ENCODE measurements around the gene ADAT3. TPM values are rescaled to one million over a fixed set of nuclear protein-coding genes. Genes with fewer than 3 reads are reported as not detected.
"Not testable (repeated sequence)": the region's sequence is repeated elsewhere in the genome, so short reads cannot be mapped to it uniquely, and the experiment has no call there.

The ADAT3 gene
- total RNA-seq, 1 donor from 2014 or later, result 5.5 TPM

GRCh38 chr19:1884291-1884718 is 20.9 kb upstream of the ADAT3 start:
- ATAC-seq, result peak; percentile 29

- ATAC-seq, result peak; percentile 5
Measured at GRCh38 chr19:1884719-1885334, 20.4 kb upstream of the ADAT3 start.

GRCh38 chr19:1885398-1886119 is 19.6 kb upstream of the ADAT3 start, which contains the start of gene ABHD17A:
ABHD17A (minus strand) TSS chr19:1885496; CDS start chr19:1881566, 3,930 bp downstream.
- ATAC-seq, result peak; percentile 93

- ATAC-seq, result not testable (repeated sequence)
Measured at GRCh38 chr19:1886360-1886759, 18.8 kb upstream of the ADAT3 start.

GRCh38 chr19:1888385-1888784 is 16.8 kb upstream of the ADAT3 start:
- ATAC-seq, result no peak

- no peak for ATAC-seq
Measured at GRCh38 chr19:1889907-1890306, 15.3 kb upstream of the ADAT3 start.

GRCh38 chr19:1893791-1894190 is 11.4 kb upstream of the ADAT3 start:
- no peak for ATAC-seq

- peak; percentile 16 for ATAC-seq
Measured at GRCh38 chr19:1896508-1896907, 8.7 kb upstream of the ADAT3 start.

GRCh38 chr19:1901940-1902404 is 3.2 kb upstream of the ADAT3 start:
- ATAC-seq, result no peak

- ATAC-seq, result no peak
Measured at GRCh38 chr19:1902923-1903322, 2.3 kb upstream of the ADAT3 start.

GRCh38 chr19:1904860-1905109 is 414 bp upstream of the ADAT3 start:
- ATAC-seq, result no peak

GRCh38 chr19:1905863-1906375 is 720 bp downstream of the ADAT3 start:
- no peak for ATAC-seq

GRCh38 chr19:1906985-1907562 is 1.9 kb downstream of the ADAT3 start:
- ATAC-seq, result no peak

- ATAC-seq, result peak; percentile 56
Measured at GRCh38 chr19:1907563-1908363, 2.6 kb downstream of the ADAT3 start.

GRCh38 chr19:1908364-1908678 is 3.1 kb downstream of the ADAT3 start:
- ATAC-seq, result no peak

GRCh38 chr19:1909761-1910080 is 4.5 kb downstream of the ADAT3 start:
- ATAC-seq, result no peak

GRCh38 chr19:1910177-1910576 is 5.0 kb downstream of the ADAT3 start:
- no peak for ATAC-seq

GRCh38 chr19:1911098-1911497 is 5.9 kb downstream of the ADAT3 start:
- no peak for ATAC-seq

- ATAC-seq, result peak; percentile 49
Measured at GRCh38 chr19:1911995-1912394, 6.8 kb downstream of the ADAT3 start.

GRCh38 chr19:1912760-1913505 is 7.7 kb downstream of the ADAT3 start:
- ATAC-seq, result no peak

- ATAC-seq, result peak; percentile 75
Measured at GRCh38 chr19:1913781-1914577, 8.8 kb downstream of the ADAT3 start.
